Left forelimb (tissue), 1 donor: ENCODE results near the gene FBH1.
"Not testable (repeated sequence)": the region's sequence is repeated elsewhere in the genome, so short reads cannot be mapped to it uniquely, and the experiment has no call there.

ENCODE experiments used
- DNase-seq: peaks from one replicate; pipeline ENCODE4 v3.0.0-alpha.2; 2018; ENCODE audit warnings: low spot score

The FBH1 gene

DNA sequence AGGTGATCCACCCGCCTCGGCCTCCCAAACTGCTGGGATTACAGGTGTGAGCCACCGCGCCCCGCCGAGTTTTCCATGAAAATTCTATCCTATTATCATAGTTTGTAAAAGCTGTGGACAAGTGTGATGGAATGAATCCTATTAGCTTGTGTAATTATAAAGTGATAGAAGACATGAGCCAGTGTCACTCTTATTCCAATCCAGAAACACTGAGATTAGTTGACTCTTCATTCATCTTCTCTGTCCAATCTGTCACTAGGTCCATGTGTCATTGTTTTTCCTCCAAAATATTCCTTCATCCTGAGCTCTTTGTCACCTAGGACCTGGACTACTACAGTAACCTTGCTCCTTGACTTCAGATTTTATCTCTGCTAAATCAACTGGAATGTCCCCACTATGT, 13.5 kb downstream of the FBH1 start:
- no peak for DNase-seq

GRCh38 chr10:5904227-5904626, 14.2 kb downstream of the FBH1 start:
- no peak for DNase-seq

DNA sequence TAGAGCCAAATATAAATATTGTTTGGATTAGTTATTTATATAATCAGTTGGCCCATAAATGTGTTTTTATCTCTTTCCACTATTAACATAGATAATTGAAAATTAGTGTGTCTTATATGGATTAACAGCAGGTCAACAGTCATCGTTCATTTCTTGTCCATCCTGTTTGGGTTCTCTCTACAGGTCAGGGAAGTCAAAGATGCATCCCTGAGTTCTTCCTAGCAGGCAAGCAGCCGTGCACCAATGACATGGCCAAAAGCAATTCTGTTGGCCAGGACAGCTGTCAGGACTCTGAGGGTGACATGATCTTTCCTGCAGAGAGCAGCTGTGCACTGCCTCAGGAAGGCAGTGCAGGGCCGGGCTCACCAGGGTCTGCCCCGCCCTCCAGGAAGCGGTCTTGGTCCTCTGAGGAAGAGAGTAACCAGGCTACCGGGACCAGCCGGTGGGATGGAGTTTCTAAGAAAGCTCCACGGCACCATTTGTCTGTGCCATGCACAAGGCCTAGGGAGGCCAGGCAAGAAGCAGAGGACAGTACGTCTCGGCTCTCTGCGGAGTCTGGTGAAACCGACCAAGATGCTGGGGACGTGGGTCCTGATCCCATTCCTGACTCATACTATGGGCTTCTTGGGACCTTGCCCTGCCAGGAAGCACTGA, 15.9 kb downstream of the FBH1 start:
- DNase-seq, result no peak

GRCh38 chr10:5906651-5907050, 16.6 kb downstream of the FBH1 start:
- no peak for DNase-seq

DNA sequence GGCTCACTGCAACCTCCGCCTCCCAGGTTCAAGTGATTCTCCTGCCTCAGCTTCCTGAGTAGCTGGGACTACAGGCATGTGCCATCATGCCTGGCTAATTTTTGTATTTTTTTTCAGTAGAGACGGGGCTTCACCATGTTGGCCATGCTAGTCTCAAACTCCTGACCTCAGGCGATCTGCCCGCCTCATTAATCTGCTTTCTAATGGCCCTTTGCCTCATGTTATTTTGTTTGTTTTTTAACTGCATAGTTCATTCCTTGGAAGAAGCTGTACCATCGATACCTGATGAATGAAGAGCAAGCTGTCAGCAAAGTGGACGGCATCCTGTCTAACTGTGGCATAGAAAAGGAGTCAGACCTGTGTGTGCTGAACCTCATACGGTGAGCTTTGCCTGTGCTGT, 18.6 kb downstream of the FBH1 start:
- not testable (repeated sequence) for DNase-seq

DNA sequence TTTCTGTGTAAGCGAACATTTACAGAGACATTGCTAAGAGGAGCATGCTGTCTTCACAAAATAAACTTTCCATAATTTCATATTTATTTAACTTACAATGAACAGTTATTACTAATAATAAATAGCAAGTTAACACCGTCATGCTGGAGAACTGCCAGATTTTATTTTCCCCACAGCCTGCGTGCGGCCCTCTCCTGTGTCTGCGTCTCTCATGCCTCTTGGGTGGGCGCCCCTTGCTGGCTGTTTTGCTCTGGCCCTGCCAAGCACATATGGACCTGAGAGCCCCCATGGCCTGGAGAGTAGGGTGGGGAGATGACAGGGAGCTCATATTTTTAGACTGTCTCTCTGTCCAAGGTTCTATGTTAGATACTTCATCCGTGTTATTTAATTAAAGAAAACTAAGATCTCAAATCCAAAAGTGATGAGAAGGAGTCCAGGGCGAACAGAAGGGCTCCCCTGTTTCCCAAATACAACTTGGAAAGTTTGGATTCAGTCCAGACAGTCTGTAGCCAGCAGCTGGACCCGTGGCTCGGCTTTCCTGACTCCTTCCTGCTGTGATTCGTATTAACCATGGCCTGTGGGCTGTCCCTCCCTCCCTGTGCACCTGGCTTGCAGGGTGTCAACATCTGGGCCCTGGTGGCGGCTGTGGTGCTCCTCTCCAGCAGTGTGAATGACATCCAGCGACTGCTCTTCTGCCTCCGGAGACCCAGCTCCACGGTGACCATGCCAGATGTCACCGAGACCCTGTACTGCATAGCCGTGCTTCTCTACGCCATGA, 20.5 kb downstream of the FBH1 start:
- DNase-seq, result no peak

DNA sequence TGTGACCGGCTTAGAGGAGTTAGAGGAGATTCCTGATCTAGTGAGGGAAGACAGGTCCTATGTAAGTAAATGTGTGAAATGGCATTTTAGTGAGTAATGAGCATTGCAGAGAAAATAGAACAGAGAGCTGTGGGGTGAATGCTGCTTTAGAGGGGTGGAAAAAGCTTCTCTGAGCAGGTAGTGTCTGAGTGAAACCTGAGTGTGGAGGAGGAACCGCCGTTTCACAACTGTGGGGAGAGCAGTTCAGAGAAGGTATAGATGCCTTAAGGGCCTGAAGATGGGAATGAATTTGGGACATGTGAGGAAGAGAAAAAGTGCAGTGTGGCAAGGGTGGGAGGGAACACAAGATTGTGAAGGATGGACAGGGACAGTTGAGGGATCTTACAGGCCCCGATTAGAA, 21.6 kb downstream of the FBH1 start:
- DNase-seq, result no peak

DNA sequence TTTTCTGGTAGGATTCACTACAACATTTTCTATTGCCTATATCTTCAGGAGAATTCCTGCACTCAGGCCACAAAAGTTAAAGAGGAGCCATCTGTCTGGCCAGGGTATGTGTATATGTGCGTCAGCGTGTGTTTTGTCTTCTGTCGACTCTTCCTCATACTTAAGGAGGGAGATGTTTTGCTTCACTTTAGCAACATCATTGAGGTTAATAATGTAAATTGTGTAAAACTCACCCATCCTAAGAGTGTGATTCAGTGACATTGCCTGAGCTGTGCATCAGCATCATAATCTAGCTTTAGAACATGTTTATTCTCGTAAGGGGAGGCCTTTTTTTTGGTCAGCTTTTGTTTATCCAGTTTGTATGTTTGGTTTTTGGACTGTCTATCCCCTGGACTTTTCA, 23.7 kb downstream of the FBH1 start:
- no peak for DNase-seq

GRCh38 chr10:5915451-5915850, 25.4 kb downstream of the FBH1 start:
- no peak for DNase-seq

DNA sequence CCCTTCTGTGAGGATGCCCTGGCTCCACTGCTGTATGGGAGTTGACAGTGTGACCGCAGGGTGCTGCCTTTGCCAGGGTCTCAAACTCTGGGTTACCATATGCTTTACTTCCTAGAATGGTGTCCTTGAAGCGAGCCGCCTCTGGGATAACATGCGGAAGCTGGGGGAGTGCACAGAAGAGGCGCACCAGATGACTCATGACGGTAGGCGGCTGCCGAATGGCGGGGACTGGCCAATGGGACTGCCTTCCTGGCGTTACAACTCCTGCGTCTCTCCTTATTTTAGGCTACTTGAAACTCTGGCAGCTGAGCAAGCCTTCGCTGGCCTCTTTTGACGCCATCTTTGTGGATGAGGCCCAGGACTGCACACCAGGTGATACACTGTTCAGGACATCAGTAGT, 27.3 kb downstream of the FBH1 start:
- DNase-seq, result no peak

GRCh38 chr10:5918763-5919162, 28.7 kb downstream of the FBH1 start:
- no peak for DNase-seq

DNA sequence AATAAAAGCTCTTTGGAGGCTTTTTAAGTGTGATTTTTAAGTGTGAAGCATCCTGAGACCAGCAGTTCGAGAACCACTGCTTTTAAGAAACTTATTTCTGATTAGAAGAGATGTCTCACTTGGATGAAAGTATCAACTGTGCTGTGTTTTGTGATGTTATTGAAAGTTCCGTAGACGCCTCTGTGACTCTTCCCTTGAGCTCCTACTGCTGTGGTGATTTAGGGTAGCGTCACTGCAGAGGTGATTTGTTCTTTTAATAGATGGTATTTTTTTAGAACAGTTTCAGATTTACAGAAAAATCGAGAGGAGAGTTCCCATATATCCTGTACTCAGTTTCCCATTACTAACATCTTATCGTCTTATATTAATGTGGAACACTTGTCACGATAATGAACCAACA, 29.5 kb downstream of the FBH1 start:
- no peak for DNase-seq

DNA sequence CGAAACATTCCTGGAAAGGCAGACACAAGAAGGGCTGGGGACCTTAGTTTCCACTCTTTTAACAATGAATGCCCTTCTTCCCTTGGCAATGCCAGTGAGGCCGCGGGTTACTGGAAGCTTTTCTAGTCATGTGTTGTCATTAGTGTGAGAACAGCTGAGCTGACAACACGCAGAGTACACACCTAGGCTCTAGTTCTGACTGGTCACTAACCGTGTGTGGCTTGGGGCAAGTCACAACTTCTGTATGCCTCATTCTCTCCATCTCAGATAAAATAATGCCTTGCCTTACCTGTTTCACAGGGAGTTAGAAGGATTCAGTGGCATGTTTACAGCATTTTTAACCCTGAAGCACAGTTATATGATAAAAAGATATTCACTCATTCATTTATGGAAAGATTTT, 31.7 kb downstream of the FBH1 start:
- no peak for DNase-seq

DNA sequence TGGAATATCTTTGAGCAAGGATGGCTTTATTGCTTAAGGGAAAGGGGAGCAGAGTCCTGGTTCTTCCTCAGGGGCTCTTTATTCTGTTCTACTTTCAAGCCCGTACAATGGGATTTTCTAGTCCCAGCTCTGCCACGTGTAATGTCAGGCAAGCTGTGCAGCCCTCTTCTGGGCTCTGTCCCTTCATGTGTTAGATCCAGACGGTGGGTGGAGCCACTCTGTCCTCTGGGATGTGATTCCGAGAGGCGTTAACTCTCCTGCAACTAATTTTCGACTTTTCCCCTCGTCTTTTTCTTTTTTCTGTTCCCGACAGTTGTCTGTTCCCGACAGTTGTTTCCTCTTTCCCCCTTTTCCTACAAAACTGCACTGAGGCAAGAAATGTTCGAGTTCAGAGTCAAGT, 34.8 kb downstream of the FBH1 start:
- no peak for DNase-seq

DNA sequence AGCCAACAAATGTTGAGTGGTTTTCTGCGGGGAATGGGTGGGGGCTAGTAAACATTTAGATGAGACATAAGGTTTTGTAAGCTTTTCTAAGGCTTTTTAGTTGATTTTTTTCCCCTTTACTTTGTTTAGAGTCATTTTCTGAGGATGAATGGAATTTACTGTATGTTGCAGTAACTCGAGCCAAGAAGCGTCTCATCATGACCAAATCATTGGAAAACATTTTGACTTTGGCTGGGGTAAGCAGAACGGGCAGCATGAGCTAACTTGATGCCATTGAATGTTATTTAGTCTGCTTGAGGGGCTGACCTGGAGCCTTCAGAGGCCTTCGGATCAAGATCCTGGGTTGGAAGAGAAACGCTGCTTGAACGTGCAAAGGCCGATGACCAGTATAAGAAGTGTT, 37.3 kb downstream of the FBH1 start:
- DNase-seq, result no peak

DNA sequence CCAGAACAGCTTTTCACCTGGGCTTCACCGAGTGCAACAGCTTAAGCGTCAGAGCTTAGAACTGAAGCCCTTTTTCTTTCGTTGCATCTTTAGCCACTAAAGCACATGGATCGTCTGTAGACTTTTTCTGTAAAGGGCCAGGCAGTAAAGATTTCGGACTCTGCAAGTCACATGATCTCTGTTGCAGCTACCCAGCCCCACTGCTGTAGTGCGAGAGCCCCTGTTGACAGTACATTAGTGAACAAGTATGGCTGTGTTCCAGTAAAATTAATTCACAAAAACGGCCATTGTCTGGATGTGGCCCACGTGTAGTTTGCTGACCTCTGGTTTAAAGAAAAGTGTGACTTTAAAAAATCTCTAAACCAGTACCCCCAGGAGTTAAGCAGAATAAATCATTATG, 39.4 kb downstream of the FBH1 start:
- DNase-seq, result no peak

- DNase-seq, result no peak
These were observed 40.2 kb downstream of the FBH1 start for GRCh38 chr10:5930272-5930671.

DNA sequence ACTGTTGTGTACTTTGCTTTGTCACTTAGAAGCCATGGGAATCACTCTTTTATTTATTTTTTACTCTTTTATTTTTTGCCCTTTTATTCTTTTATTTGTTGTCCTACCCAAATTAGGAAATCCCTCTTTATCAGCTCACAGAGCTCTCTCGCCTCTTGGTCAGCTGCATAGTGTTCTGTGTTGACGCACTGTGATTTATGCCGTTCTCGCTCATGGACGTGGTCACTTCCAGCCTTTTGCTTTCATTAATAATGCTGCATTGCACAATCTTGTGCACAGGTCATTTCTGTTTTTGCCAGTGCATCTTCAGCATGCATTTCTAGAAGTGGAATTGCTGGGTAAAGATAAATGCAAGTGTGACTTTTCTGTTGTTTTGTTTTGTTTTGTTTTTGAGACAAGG, 42.3 kb downstream of the FBH1 start:
- DNase-seq, result no peak

- no peak for DNase-seq
These were observed 44.0 kb downstream of the FBH1 start for GRCh38 chr10:5933909-5934546.

DNA sequence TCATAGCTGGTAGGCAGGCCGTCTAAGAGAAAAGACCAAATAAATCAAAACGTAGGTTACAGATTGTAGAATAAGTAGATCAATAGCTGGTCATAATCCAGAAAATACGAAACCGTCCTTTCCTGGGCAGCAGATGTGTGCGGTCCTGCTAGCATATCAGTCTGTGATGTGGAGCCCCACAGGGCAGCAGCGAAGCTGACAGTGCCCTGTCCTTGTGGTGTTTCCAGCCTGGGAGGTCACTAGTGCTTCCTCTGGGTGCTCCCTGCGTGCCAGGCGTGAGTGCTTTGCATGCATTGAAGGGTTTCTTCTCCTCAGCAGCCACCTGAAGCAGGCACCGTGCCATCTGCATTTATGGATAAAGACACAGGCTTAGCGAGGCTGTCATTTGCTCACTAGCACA, 45.6 kb downstream of the FBH1 start:
- DNase-seq, result no peak

GRCh38 chr10:5937016-5937415, 47.0 kb downstream of the FBH1 start:
- no peak for DNase-seq

- no peak for DNase-seq
These were observed 48.2 kb downstream of the FBH1 start for GRCh38 chr10:5938291-5938690.

DNA sequence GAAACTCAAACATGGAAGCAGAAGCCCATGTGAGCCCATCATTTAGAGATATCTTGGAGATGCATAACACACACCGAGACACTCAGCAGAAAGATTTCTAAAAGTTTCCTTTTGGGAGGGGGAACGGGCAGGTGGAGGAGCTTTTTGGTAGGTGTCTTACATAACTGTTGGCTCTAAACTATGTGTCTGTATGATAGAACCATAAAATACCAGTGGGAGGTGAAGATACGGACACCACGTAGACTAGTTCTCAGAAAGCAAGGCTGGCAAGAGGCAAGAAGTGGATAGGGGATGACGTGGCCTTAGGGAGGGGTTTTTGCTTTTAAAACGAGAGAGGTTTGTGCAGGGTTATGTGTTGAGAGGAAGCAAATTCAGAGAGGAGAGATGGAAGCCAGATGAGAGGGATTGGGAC, 50.8 kb downstream of the FBH1 start:
- no peak for DNase-seq
